T-helper 17 cell (primary cell): ENCODE data around the gene KRT6C. TPM values are rescaled to one million over a fixed set of nuclear protein-coding genes. Genes with fewer than 3 reads are reported as not detected.

Experiments
- ATAC-seq: fragments of 150-1000 bp; cut with Tn5 transposase; 2 replicates; pipeline ENCODE4 v1.10.0; 2021; ENCODE audit warnings: mild to moderate bottlenecking, moderate library complexity
- DNase-seq, 3 donors: peaks; one replicate each; pipeline versions ENCODE4 v3.0.0 to v3.0.0-alpha.2; 2020 to 2021
- H3K9me3 ChIP-seq: one replicate; pipeline ENCODE4 v1.7.0; 2013; ENCODE audit warnings: low read length, mild to moderate bottlenecking; ENCODE audit not compliant: control insufficient read depth, poor library complexity, severe bottlenecking
- H3K27ac Mint-ChIP-seq: one replicate; pipeline ENCODE4 v1.8.0; 2022; ENCODE audit warnings: mild to moderate bottlenecking, moderate library complexity, mixed read lengths
- H3K27me3 Mint-ChIP-seq: one replicate; pipeline ENCODE4 v1.8.0; 2022; ENCODE audit warnings: mixed read lengths
- H3K36me3 Mint-ChIP-seq: one replicate; pipeline ENCODE4 v1.8.0; 2022; ENCODE audit warnings: low read depth, mixed read lengths
- H3K4me1 Mint-ChIP-seq: one replicate; pipeline ENCODE4 v1.8.0; 2022; ENCODE audit warnings: mild to moderate bottlenecking, mixed read lengths
- H3K4me3 Mint-ChIP-seq: one replicate; pipeline ENCODE4 v1.8.0; 2022; ENCODE audit warnings: mild to moderate bottlenecking, moderate library complexity, mixed read lengths
- total RNA-seq, 4 donors: library from RNA in 2 of 4; stranded (reverse) in 2 of 4; gene quantifications; one replicate each; pipeline ENCODE4 v1.2.3 and lab custom pipeline; 2022 to 2026

KRT6C gene
- total RNA-seq, 2 donors from 2014 or later = not detected

DNA sequence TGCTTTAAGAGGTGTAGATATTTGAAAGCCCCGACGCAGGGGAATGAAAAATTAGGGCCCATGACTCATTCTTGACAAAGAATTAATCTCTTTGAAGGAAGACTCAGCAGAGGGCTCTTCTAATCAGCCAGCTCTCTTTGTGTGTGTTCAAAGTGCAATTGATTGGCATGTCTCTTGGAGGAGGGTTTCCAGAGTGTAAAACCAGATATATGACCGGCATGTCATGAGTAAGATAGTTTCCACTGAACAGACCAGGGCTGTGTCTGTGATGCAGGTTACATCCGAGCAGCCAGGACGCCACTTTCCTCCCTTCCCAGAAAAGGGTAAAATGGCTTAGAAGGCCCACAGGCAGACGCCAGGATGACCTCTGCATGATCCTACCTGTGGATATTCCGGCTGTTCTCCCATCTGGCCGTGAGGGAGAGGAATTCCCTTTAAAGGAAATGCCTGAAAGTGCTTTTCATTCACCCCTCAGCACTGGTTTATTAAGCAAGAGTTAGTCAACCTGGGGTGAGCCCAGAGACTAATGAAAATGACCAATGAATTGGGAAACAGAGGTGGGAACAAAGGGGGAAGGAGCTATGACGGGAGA, 32.2 kb downstream of the KRT6C start:
- H3K27ac Mint-ChIP-seq = no peak overlapping the region
- DNase-seq (no peak), ATAC-seq (no peak)
- H3K9me3 ChIP-seq = no peaks in the 10 kb centered on the region
- H3K36me3 Mint-ChIP-seq = peaks cover 2% of the 10 kb centered on the region
- no peak overlapping the region for H3K4me3 Mint-ChIP-seq
- peaks cover 4% of the 10 kb centered on the region for H3K4me1 Mint-ChIP-seq
- peaks cover 67% of the 10 kb centered on the region for H3K27me3 Mint-ChIP-seq

DNA sequence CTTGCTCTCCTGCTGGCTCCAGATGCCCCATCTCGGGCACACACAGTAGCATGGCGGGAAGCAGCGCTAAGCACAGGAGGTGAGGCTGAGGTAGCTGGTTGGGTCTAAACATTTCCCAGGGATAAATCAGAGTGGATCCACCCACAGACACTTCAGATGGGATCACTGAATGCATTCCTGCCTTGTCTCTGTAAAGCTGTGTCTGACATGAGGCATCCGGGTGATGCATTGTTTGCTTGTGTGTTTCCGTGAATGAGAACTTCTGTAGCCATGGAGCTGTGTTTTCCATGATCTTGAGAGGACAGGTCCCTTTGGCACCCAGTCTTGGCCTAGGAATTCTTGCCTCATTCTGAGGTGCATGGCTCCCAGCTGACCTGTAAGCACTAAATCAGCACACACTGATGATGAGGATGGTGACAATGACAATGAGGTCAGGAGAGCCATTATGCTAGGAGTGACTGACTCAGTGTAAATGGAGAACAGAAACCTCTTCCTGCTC, 32.7 kb downstream of the KRT6C start:
- Mint-ChIP-seq H3K4me3 (no peak overlapping the region), H3K27me3 (peaks cover 68% of the 10 kb centered on the region), H3K27ac (no peak overlapping the region), H3K4me1 (peaks cover under 1% of the 10 kb centered on the region), H3K36me3 (peaks cover 2% of the 10 kb centered on the region)
- no peak for DNase-seq
- H3K9me3 ChIP-seq = no peaks in the 10 kb centered on the region
- ATAC-seq = no peak

DNA sequence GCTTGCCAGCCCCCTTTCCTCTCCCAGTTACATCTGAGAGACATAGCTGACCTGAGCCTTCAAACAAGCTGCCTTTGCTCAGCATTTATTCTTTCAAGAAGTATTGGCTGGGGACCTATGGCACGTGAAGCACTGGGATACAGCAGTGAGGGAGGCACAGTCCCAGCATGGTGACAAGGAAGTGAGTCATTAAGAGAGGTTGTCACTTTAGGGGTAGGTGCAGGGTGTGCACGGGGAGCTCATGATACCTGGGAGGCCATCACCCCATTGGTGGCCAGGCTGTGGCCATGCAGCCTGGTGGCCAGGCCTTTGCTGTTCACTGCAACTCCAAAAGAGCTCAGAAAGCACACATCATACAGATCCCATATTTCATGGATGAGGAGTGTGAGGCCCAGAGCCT, 33.8 kb downstream of the KRT6C start:
- no peaks in the 10 kb centered on the region for H3K9me3 ChIP-seq
- no peaks in the 10 kb centered on the region for H3K4me1 Mint-ChIP-seq
- H3K27ac Mint-ChIP-seq = no peak overlapping the region
- peaks cover 2% of the 10 kb centered on the region for H3K36me3 Mint-ChIP-seq
- no peak for DNase-seq
- no peak overlapping the region for H3K4me3 Mint-ChIP-seq
- ATAC-seq = no peak
- H3K27me3 Mint-ChIP-seq = peaks cover 74% of the 10 kb centered on the region

DNA sequence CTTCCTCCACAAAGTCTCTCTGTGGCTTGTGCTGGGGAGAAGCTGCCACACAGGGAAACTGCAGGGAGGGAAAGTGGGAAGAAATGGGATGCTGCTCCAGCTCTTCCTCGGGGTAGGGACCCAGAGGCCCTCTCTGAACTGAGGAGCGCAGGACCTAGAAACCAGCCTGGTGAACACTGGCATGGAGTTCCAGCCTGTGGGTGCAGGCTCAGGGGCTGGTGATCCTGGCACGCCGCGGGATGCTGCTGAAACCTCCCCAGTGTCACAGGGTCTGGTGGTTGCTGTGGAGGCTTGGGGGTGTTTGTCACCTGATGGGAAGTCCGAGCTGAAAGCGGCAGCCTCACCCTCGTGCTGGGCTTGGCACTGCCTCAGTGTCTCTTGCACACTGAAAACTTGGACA, 34.2 kb downstream of the KRT6C start:
- no peak for DNase-seq
- no peak overlapping the region for H3K4me3 Mint-ChIP-seq
- no peak for ATAC-seq
- H3K27me3 Mint-ChIP-seq = peaks cover 76% of the 10 kb centered on the region
- no peaks in the 10 kb centered on the region for H3K4me1 Mint-ChIP-seq
- no peaks in the 10 kb centered on the region for H3K9me3 ChIP-seq
- H3K27ac Mint-ChIP-seq = no peak overlapping the region
- peaks cover 2% of the 10 kb centered on the region for H3K36me3 Mint-ChIP-seq

DNA sequence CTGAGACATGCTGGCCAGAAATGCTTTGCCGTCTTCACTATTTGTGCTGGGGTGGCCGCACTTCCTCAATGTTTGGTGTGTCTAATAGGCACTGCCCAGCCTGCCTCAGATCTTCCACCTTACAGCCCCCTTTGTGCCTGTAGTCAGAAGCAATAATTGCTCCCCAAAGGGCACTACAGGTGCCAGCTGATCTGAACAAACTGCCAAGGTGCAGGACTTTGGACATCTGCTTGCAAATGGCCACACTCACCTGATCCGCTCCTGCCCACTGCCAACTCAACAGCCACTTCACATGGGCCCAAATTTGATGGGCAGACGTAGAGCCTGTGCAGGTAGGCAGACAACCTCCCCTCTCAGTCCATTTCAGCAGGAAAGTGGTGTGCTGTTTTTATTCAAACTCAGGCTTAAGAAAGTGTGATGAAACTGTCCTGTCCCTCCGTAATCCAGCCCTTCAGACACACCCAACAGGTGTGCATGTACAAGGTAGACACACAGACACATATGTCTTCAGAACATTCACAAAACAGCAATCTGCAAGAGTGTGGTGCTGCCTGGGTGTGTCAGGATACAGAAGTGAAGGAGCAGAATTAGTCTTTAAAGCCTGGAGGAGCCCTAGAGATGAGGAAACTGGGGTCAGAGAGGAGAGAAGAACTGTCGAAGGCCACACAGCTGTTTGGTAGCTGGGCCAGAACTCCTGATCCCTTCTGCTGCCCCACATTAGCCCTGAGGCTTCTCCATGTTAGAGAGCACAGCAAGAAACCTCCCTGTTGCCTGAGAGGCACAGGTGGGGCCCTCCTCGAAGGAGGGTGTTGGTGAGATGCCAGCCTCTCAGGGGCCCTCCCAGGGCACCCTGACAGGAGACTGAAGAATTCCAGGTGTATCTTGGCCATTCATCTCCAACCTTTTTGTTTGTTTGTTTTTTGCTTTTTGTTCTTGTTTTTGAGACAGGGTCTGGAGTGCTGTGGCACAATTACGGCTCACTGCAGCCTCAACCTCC, 35.0 kb downstream of the KRT6C start:
- peaks cover 2% of the 10 kb centered on the region for H3K36me3 Mint-ChIP-seq
- H3K4me3 Mint-ChIP-seq = no peak overlapping the region
- peaks cover 82% of the 10 kb centered on the region for H3K27me3 Mint-ChIP-seq
- no peaks in the 10 kb centered on the region for H3K4me1 Mint-ChIP-seq
- no peak overlapping the region for H3K27ac Mint-ChIP-seq
- no peaks in the 10 kb centered on the region for H3K9me3 ChIP-seq
- DNase-seq = no peak
- ATAC-seq = no peak

DNA sequence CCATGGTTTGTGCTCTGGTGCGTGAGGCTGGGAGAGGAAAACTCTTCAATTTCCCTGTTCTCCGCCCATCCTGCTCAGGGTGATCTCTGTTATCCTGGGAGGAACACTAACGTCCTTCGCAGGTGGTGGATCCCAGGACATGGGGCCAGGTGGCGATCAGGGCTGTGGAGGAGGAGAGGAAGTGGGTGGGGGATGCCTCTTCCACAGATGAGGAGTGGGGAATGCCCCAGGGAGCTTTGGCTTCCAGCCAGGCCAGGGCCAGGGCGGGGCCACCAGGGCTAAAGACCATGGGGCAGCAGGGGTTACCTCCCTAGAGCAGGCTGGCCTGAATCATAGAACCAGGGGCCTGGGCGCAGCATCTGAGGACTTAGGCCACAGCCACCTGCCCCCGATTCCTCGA, 36.1 kb downstream of the KRT6C start:
- H3K9me3 ChIP-seq = no peaks in the 10 kb centered on the region
- no peak overlapping the region for H3K27ac Mint-ChIP-seq
- peaks cover 2% of the 10 kb centered on the region for H3K36me3 Mint-ChIP-seq
- DNase-seq (no peak), ATAC-seq (no peak)
- no peak overlapping the region for H3K4me3 Mint-ChIP-seq
- peaks cover 82% of the 10 kb centered on the region for H3K27me3 Mint-ChIP-seq
- H3K4me1 Mint-ChIP-seq = no peaks in the 10 kb centered on the region

DNA sequence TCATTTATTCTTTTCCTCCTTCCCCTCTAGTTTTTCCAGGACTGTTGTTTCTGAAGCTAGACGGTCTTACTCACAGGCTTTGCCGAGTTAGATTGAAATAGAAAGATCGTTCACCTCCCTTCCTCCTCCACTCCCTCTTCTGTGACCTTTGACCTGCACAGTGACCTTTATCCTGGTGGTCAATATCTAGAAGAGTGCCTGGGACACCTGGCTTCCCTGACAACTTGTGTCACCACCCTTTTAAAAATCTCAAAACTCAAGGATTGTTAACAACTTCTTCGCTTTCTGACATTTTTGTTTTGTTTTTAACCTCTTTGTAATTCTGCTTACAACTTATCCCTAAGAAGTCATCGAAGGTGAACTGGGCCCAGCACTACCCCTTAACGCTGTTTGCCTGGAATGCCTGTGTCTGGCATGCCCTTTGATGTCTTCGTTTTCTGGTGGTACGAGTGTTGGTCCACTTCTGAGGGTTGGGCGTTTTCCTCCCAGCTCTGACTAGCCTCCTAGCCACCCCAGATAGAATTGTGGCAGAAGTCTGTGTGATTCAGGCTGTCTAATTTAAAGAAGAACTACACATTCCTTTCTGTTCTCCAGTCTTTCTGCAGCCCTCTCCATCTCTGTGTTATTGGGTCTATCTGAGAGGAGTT, 36.7 kb downstream of the KRT6C start:
- Mint-ChIP-seq H3K27ac (no peak overlapping the region), H3K4me1 (no peaks in the 10 kb centered on the region), H3K4me3 (peak overlapping the region; percentile 31), H3K36me3 (no peaks in the 10 kb centered on the region), H3K27me3 (peaks cover 77% of the 10 kb centered on the region)
- DNase-seq (no peak), ATAC-seq (no peak)
- H3K9me3 ChIP-seq = no peaks in the 10 kb centered on the region

DNA sequence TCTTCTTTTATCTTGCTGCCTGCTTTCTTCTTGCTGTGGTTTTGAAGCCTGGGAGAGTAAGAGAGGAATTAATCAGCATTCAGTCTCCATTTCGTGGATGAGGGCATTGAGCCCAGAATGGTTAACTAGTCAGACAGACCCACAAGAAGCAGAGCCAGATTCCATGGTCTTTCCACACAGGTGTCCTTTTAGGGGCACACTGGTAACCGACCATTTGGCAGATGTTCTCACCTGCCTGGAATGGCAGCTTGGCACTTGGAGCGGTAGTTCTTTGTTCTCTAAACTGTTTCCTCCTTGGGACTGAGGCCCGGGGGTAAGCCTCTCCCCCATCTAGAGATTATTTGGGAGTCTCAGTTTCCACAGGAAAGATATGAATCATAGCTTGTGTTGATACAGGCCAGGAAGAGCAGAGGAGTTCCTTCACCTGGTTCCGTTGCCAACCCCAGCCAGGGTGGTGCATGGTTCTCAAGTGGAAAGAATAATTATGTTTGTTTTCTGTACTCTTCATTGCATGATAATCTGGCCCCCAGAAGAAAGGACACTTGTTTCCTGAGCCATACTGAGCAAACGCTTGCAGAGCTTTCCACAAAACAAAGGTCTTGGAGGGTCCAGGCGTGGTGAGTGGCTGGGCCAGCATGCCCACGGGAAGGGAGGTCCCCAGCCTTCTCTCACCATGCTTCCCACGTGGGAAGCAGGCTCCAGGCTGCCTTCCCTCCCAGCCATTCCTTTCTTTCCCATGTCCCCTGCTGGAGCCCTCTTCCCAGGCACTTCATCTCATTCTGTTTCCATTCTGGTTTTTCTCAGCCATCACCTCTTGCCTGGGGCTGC, 37.4 kb downstream of the KRT6C start:
- DNase-seq (no peak), ATAC-seq (no peak)
- H3K36me3 Mint-ChIP-seq = no peaks in the 10 kb centered on the region
- peak overlapping the region; percentile 31 for H3K4me3 Mint-ChIP-seq
- H3K4me1 Mint-ChIP-seq = no peaks in the 10 kb centered on the region
- H3K9me3 ChIP-seq = no peaks in the 10 kb centered on the region
- peaks cover 72% of the 10 kb centered on the region for H3K27me3 Mint-ChIP-seq
- no peak overlapping the region for H3K27ac Mint-ChIP-seq

DNA sequence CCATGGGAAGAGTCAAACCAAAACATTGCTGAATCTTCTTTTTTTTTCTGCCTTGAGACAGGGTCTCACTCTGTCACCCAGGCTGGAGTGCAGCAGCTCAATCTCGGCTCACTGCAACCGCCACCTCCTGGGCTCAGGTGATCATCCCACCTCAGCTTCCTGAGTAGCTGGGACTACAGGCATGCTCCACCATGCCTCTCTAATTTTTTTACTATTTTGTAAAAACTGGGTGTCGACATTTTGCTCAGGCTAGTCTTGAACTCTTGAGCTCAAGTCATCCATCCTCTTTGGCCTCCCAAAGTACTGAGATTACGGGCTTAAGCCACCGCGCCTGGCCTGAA, 38.0 kb downstream of the KRT6C start:
- Mint-ChIP-seq H3K27me3 (peaks cover 72% of the 10 kb centered on the region), H3K4me1 (no peaks in the 10 kb centered on the region), H3K4me3 (no peak overlapping the region), H3K36me3 (no peaks in the 10 kb centered on the region), H3K27ac (no peak overlapping the region)
- no peaks in the 10 kb centered on the region for H3K9me3 ChIP-seq
- ATAC-seq (no peak), DNase-seq (no peak)

DNA sequence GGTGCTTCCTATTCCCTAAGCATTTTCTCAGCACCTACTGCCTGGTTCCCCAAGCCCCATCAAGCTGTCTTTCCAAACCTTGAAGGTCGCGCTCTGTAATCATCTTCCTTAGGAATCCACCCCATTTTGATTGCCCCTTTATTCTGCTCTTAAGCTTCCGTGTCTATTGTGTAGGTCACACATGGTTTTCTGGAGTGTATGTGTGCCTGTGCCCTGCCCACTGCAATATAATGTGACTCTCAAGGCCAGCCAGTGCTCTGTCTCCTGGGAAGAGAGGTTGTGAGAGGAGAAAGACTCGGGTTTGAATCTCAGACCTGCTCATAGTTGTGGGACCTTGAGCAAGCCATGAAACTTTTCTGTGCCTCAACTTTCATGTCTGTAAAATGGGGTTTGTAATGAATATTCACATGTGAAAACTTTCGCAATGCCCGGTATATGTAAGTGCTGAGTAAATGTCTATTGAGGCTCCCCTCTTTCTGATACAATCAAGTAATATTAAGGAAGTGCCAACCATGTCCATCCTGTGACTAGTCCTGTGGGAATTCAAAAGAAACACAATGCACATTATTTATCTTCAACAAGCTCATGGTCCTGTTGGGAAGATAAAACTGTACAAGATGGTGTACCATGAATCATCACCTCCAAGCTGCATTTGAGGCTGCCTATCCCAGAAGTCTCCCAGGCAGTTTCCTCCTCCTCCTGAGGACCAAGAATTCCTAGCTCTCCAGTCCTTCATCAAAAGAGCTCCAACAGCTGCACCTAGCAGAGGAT, 38.7 kb downstream of the KRT6C start:
- Mint-ChIP-seq H3K36me3 (no peaks in the 10 kb centered on the region), H3K27me3 (peaks cover 72% of the 10 kb centered on the region)
- no peak for DNase-seq

DNA sequence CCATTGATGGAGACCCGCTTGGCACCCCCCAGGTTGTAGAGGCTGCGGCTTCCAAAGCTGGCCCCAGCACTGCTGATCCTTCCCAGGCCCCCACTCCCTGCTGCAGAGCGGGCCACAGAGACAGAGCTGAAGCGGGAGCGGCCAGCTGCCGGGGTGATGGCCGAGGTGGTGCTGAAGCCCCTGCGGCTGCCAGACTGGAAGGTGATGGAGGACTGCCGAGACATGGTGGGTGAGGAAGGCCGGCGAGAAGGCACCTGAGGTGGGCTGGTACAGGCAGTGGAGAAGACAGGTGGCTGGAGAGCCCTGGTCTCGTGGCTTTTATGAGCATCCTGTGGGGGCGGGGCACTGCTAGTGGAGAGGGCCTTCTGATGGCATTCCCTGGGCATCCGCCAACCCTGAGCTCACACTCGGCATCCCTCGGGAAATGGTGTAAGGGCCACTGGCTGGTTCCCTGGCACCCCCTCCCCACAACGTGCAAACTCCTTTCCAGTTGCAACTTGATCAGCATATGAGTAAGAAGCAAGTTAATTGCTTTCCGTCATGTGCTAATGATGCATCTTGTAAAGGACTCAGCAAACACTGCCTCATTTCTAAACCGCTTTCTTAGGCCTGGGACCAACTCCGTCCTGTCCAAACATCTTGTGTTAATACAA, 39.4 kb downstream of the KRT6C start, which contains the start of gene KRT75:
Gene KRT75, minus strand, starts transcription at position 291 of the 653 bp plus-strand sequence. Its CDS starts 67 bp downstream, at position 224.
- no peaks in the 10 kb centered on the region for H3K36me3 Mint-ChIP-seq
- peaks cover 68% of the 10 kb centered on the region for H3K27me3 Mint-ChIP-seq
- H3K27ac Mint-ChIP-seq = no peak within 1 kb of the TSS
- H3K4me1 Mint-ChIP-seq = no peaks in the 10 kb centered on the region
- DNase-seq = no peak
- H3K4me3 Mint-ChIP-seq = no peak within 1 kb of the TSS
- H3K9me3 ChIP-seq = no peaks in the 10 kb centered on the region
- no peak for ATAC-seq

More for the DNA sequence above, 38.7 kb downstream of the KRT6C start:
- Mint-ChIP-seq H3K4me3 (no peak overlapping the region), H3K27ac (no peak overlapping the region), H3K4me1 (no peaks in the 10 kb centered on the region)
- no peak for ATAC-seq
- no peaks in the 10 kb centered on the region for H3K9me3 ChIP-seq
